IPS-15b (cell line): ENCODE results near the gene TNFSF15.
"Not testable (repeated sequence)": the region's sequence is repeated elsewhere in the genome, so short reads cannot be mapped to it uniquely, and the experiment has no call there.

Experiments
- H3K27me3 ChIP-seq: one replicate; pipeline ENCODE4 v1.6.1; 2013; ENCODE audit warnings: low read length; ENCODE audit not compliant: control insufficient read depth, insufficient read depth
- H3K36me3 ChIP-seq: one replicate; pipeline ENCODE4 v1.6.1; 2013; ENCODE audit warnings: low read length; ENCODE audit not compliant: control insufficient read depth, insufficient read depth
- H3K4me1 ChIP-seq: one replicate; pipeline ENCODE4 v1.6.1; 2013; ENCODE audit warnings: mild to moderate bottlenecking, low read length; ENCODE audit not compliant: control insufficient read depth, insufficient read depth
- H3K4me3 ChIP-seq: one replicate; pipeline ENCODE4 v1.5.1; 2013; ENCODE audit warnings: low read depth, low read length
- H3K9ac ChIP-seq: one replicate; pipeline ENCODE4 v1.6.1; 2013; ENCODE audit warnings: low read depth, mild to moderate bottlenecking, low read length
- H3K9me3 ChIP-seq: one replicate; pipeline ENCODE4 v1.6.1; 2013; ENCODE audit warnings: mild to moderate bottlenecking, low read length; ENCODE audit not compliant: control insufficient read depth, insufficient read depth

TNFSF15 gene

DNA sequence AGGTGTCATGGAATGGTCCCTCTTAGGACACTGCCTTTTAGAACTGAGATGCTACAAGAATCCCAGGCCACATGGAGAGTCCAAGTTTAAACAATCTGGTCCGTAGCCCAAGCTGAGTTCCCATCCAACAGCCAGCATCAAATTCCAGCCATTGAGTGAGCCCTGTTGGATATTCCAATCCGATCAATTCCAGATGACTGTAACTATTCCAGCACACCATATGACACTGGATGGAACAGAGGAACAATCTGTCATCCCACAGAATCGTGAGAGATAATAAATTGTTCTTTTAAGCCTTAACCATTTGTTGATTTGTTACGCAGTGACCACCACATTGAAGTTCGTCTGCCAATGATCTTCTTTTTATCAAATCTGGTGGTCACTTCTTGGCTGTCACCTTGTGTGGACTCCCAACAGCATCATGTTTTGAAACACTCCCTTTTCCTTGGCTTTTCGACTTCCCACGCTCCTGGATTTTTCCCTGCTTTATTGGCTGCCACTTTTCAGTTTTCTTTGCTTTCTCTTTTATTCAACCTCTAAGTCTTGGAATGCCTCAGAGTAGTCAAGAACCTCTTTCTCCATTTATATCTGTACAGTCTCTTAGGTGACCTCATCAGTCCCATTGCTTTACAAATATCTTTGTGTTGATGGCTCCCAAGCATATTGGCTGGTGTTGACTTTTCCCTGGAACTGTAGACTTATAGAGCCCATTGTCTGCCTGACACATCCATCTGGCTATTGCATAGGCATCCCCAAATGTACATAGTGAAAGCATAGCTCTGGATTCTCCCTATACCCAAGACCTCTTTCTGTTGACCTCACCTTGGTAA lies 46.1 kb downstream of the TNFSF15 start:
- Histone ChIP-seq H3K4me3 (no peak overlapping the region), H3K9me3 (no peaks in the 10 kb centered on the region), H3K36me3 (no peaks in the 10 kb centered on the region), H3K27me3 (no peaks in the 10 kb centered on the region), H3K4me1 (no peaks in the 10 kb centered on the region), H3K9ac (no peak overlapping the region)

DNA sequence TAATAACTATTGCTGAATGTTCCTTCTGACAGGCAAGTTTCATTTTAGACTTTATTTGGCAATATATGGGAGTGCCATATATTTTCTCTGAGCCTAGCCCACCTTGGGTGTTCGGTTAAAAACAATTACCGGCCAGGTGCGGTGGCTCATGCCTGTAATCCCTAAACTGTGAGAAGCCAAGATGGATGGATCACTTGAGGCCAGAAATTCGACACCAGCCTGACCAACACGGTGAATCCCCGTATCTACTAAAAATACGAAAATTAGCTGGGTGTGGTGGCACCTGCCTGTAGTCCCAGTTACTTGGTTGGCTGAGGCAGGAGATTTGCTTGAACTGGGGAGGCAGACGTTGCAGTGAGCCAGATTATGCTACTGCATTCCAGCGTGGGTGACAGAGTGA lies 47.9 kb downstream of the TNFSF15 start:
- H3K9ac ChIP-seq, result no peak overlapping the region
- no peaks in the 10 kb centered on the region for H3K9me3 ChIP-seq
- H3K4me3 ChIP-seq, result no peak overlapping the region
- H3K27me3 ChIP-seq, result no peaks in the 10 kb centered on the region
- H3K36me3 ChIP-seq, result no peaks in the 10 kb centered on the region
- no peaks in the 10 kb centered on the region for H3K4me1 ChIP-seq

DNA sequence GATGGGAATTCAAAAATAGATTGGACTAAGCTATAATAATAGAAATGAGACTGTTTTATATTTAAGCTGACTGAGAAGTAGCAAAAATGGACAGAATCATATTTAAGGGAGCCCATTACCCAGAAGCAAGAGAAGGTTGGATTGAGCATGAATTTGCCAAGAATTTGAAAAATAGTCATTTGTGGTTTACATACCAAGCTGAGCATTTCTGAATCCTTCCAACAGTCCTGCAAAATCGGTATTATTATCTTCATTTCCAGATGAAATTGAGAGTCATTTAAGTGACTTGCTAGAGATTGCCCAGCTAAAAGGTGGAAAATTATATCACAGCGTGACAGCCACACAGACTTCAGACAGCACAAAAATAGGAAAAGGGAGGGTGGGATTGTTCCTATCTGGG lies 48.4 kb downstream of the TNFSF15 start:
- Histone ChIP-seq H3K9me3 (no peaks in the 10 kb centered on the region), H3K4me3 (no peak overlapping the region), H3K27me3 (no peaks in the 10 kb centered on the region), H3K36me3 (no peaks in the 10 kb centered on the region), H3K4me1 (no peaks in the 10 kb centered on the region), H3K9ac (no peak overlapping the region)

DNA sequence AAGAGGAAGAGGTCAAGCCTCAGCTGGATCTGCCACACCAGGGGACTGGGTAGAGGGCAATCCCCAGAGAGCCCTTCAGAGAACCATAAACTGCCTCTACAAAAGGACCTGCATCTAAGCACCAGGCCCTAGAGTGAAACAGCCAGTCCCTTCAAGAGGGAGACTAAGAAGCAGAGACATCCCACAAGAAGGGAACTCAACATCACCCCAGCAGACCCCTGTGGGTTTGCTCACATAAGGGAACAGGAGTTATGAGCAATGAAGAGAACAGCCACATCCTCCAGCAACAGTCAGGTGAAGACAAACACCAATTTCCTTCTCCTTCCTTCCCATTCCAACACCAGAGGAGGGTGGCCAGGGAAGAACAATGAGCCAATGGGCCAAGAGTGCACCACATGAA lies 48.9 kb downstream of the TNFSF15 start:
- no peaks in the 10 kb centered on the region for H3K9me3 ChIP-seq
- H3K27me3 ChIP-seq, result no peaks in the 10 kb centered on the region
- no peak overlapping the region for H3K9ac ChIP-seq
- no peaks in the 10 kb centered on the region for H3K4me1 ChIP-seq
- no peak overlapping the region for H3K4me3 ChIP-seq
- H3K36me3 ChIP-seq, result no peaks in the 10 kb centered on the region

DNA sequence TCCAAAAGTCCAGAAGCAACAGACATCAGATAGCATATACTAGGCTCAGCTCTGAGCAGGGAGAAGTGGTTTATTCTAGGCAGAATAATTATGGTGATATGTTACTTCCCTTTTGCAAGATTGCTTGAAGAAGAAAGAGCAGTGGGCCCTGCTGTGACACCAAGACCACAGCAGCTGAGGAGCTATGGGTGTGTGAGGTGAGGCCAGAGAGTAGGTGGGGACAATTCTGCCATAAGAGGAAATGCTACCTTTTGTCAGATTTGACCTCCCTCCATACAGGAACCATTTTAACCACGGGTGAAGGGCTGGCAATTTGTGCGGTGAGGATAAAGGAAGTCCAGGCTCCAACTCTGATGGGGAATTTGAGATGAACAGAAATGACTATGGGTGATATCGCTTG lies 51.3 kb downstream of the TNFSF15 start:
- no peaks in the 10 kb centered on the region for H3K27me3 ChIP-seq
- no peaks in the 10 kb centered on the region for H3K9me3 ChIP-seq
- H3K4me3 ChIP-seq, result no peak overlapping the region
- no peaks in the 10 kb centered on the region for H3K4me1 ChIP-seq
- no peaks in the 10 kb centered on the region for H3K36me3 ChIP-seq
- no peak overlapping the region for H3K9ac ChIP-seq

DNA sequence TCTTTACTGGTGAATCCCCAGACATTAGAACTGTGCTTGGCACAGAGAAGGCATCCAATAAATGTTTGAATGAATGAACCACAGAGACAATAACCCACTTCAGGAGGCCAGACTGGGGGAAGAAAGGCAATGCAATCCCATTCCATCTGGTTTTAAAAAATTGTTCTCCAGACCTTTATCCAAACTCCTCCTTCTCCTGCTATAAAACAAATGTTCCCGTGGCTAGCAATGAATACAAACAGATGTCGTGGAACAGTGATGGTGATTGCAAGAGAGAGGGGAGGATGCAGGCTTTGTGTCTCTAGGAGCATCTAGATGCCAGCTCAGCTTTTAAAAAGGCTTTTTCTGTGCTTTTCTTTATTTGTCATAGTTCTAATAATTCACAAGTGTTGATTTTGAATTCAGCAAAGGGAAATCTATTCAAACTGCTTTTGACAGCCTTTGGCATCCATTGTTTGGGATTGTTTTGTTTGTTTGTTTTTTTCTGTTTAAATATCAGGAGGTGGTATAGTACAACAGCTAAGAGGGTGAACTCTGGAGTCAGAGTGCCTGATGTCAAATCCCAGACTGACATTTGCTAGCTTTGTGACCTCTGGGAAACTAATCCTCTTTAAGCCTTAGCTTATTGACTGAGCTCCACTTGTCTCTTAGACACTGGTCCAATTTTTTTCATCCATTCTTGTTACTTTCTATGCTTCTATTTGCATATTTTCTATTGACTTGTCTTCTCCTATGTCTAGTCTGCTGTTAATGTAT lies 59.1 kb downstream of the TNFSF15 start:
- no peaks in the 10 kb centered on the region for H3K9me3 ChIP-seq
- H3K27me3 ChIP-seq, result no peaks in the 10 kb centered on the region
- H3K4me3 ChIP-seq, result no peak overlapping the region
- H3K36me3 ChIP-seq, result no peaks in the 10 kb centered on the region
- no peak overlapping the region for H3K9ac ChIP-seq
- no peaks in the 10 kb centered on the region for H3K4me1 ChIP-seq

DNA sequence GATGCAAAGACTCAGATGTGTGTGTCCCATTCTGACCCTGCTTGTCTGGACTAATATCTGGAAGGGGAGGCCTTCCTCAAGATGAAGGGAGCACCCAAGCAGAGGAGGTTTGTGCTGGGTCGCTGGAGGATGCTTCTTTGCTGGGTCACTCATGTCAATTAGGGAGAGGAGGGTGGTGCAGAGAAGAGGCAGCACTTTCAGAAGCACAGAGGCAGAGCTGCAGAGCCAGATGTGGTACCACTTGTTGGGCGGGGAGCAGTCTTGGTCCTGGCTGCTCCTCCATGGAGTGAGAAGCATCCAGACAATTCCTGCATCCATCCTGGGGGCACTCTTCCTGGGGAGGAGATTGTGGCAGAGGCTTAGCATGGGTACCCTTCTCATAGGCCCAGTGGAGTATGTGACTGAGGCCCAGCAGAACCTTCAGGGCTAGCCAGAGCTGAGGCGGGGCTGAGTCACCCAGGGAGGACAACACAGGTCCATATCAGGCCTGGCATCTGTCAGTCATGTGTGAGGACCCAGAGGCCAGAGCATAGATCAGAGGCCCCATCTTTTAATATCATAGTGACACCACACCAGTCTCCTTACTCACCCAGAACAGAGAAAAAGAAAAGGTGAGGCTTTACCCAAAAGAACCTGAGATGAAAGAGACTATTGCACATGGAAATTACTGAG lies 59.8 kb downstream of the TNFSF15 start:
- Histone ChIP-seq H3K9me3 (no peaks in the 10 kb centered on the region), H3K9ac (no peak overlapping the region), H3K4me3 (no peak overlapping the region), H3K4me1 (no peaks in the 10 kb centered on the region), H3K36me3 (no peaks in the 10 kb centered on the region), H3K27me3 (no peaks in the 10 kb centered on the region)

DNA sequence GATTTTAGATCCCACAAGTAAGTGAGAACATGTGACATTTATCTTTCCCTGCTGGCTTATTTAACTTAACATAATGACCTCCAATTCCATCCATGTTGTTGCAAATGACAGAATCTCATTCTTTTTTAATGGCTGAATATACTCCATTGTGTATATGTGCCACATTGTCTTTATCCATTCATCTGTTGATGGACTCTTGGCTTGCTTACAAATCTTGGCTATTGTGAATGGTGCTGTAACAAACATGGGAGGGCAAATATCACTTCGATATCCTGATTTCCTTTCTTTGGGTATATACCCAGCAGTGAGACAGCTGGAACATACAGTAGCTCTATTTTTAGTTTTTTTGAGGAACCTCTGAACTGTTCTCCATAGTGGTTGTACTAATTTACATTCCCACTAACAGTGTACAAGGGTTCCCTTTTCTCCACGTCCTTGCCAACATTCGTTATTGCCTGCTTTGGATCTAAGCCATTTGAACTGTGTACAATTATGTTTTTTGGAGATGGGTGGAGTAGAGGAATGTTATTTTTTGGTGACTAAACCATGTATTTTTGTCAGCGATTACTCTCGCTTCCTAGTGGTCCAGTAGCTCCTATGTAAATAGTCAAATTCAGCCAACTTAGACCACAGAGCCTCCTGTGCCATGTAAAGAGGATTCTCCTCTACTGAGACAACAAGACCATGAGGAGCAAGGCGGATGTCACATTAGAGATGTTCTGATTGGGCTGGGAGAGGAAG lies 60.6 kb downstream of the TNFSF15 start:
- no peak overlapping the region for H3K4me3 ChIP-seq
- no peaks in the 10 kb centered on the region for H3K36me3 ChIP-seq
- no peak overlapping the region for H3K9ac ChIP-seq
- H3K9me3 ChIP-seq, result no peaks in the 10 kb centered on the region
- no peaks in the 10 kb centered on the region for H3K4me1 ChIP-seq
- no peaks in the 10 kb centered on the region for H3K27me3 ChIP-seq

DNA sequence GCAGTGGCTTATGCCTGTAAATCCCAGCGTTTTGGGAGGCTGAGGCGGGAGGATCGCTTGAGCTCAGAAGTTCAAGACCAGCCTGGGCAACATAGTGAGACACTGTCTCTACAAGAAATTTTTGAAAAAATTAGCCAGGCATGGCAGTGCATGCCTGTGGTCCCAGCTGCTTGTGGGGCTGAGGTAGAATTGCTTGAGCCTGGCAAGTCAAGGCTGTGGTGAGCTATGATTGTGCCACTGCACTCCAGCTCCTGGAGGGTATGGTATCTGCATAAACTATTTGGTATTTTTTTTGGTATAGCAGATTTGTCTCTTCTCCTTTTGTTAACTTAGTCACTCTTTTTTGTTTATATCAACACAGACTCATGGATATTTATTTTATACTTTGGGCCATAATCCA lies 62.4 kb downstream of the TNFSF15 start:
- H3K27me3 ChIP-seq, result no peaks in the 10 kb centered on the region
- no peaks in the 10 kb centered on the region for H3K4me1 ChIP-seq
- H3K9ac ChIP-seq, result no peak overlapping the region
- H3K9me3 ChIP-seq, result no peaks in the 10 kb centered on the region
- no peak overlapping the region for H3K4me3 ChIP-seq
- no peaks in the 10 kb centered on the region for H3K36me3 ChIP-seq

DNA sequence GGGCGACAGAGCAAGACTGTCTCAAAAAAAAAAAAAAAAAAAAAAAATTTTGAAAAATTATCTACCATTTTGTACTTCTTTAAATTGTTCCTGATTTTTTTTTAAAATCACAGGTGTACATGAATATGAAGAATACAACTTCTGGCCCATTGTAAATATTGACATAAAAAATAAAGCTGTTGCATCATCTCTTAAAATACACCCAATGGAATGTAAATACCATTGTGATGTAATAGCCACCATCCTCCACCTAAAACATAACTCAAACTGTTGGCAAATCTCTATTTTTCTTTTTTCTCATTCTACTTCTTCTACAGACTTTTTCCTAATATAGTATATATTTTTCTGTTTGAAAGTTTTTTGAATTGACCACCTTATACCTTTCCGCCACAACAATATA lies 62.9 kb downstream of the TNFSF15 start:
- Histone ChIP-seq H3K36me3 (no peaks in the 10 kb centered on the region), H3K9me3 (no peaks in the 10 kb centered on the region), H3K4me3 (no peak overlapping the region), H3K9ac (no peak overlapping the region), H3K27me3 (no peaks in the 10 kb centered on the region), H3K4me1 (no peaks in the 10 kb centered on the region)

DNA sequence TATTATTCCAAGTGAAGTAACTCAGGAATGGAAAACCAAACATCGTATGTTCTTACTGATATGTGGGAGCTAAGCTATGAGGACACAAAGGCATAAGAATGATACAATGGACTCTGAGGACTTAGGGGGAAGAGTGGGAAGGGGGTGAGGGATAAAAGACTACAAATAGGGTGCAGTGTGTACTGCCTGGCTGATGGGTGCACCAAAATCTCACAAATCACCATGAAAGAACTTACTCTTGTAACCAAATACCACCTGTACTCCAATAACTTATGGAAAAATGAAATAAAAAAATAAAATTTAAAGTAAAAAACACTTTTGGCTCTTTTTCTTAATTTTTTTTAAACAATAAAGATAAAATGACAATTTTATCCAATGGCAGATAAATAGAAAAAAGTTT lies 64.3 kb downstream of the TNFSF15 start:
- not testable (repeated sequence) for H3K9ac ChIP-seq, H3K4me1 ChIP-seq, H3K9me3 ChIP-seq, H3K4me3 ChIP-seq, H3K36me3 ChIP-seq, H3K27me3 ChIP-seq
